Measurements from ENCODE around the gene TRIL. TPM values are rescaled to one million over a fixed set of nuclear protein-coding genes. Genes with fewer than 3 reads are reported as not detected.

Gene TRIL
- total RNA-seq, 1 donor from 2014 or later = 1.4 TPM

DNA sequence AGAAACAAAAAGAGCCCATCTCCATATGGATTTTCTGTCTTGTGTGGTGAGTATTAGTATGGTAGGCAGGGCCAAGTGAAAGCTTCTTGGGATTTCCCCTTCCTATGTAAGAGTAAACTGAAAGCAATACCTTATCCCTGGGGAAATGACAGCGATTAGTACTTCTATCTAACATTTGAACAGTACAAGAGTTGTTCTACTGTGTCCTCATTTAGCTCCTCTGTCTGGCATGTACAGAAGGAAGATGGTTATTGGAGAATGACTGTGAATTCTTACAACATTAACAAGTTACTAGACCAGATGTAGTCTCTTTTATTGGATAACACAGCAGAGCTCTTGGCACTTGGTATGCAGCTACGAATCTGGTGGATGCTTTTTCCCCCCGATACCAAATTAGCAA lies 17.9 kb upstream of the TRIL start:
- Mint-ChIP-seq H3K4me1 (ENCODE audit: low read depth, unreplicated experiment) (peaks cover 5% of the 10 kb centered on the region), H3K4me3 (ENCODE audit: unreplicated experiment) (no peak overlapping the region), H3K27me3 (ENCODE audit: unreplicated experiment) (no peaks in the 10 kb centered on the region), H3K9me3 (ENCODE audit: unreplicated experiment) (peaks cover 9% of the 10 kb centered on the region), H3K27ac (ENCODE audit: unreplicated experiment) (no peak overlapping the region), H3K36me3 (ENCODE audit: unreplicated experiment) (peaks cover 21% of the 10 kb centered on the region)
- TF ChIP-seq, protein P1, sequence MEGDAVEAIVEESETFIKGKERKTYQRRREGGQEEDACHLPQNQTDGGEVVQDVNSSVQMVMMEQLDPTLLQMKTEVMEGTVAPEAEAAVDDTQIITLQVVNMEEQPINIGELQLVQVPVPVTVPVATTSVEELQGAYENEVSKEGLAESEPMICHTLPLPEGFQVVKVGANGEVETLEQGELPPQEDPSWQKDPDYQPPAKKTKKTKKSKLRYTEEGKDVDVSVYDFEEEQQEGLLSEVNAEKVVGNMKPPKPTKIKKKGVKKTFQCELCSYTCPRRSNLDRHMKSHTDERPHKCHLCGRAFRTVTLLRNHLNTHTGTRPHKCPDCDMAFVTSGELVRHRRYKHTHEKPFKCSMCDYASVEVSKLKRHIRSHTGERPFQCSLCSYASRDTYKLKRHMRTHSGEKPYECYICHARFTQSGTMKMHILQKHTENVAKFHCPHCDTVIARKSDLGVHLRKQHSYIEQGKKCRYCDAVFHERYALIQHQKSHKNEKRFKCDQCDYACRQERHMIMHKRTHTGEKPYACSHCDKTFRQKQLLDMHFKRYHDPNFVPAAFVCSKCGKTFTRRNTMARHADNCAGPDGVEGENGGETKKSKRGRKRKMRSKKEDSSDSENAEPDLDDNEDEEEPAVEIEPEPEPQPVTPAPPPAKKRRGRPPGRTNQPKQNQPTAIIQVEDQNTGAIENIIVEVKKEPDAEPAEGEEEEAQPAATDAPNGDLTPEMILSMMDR (IDR thresholded peaks at IDR 0.05; ENCODE audit: partially characterized antibody, unreplicated experiment) = no peak
- no peak for DNase-seq

GRCh38 chr7:28973591-28973990 lies 15.5 kb upstream of the TRIL start:
- Mint-ChIP-seq H3K27me3 (ENCODE audit: unreplicated experiment) (no peaks in the 10 kb centered on the region), H3K27ac (ENCODE audit: unreplicated experiment) (no peak overlapping the region), H3K9me3 (ENCODE audit: unreplicated experiment) (peaks cover 9% of the 10 kb centered on the region), H3K4me1 (ENCODE audit: low read depth, unreplicated experiment) (no peaks in the 10 kb centered on the region), H3K36me3 (ENCODE audit: unreplicated experiment) (peaks cover 27% of the 10 kb centered on the region), H3K4me3 (ENCODE audit: unreplicated experiment) (no peak overlapping the region)
- TF ChIP-seq, protein P1 (IDR thresholded peaks at IDR 0.05; ENCODE audit: partially characterized antibody, unreplicated experiment) = no peak
- DNase-seq = no peak

DNA sequence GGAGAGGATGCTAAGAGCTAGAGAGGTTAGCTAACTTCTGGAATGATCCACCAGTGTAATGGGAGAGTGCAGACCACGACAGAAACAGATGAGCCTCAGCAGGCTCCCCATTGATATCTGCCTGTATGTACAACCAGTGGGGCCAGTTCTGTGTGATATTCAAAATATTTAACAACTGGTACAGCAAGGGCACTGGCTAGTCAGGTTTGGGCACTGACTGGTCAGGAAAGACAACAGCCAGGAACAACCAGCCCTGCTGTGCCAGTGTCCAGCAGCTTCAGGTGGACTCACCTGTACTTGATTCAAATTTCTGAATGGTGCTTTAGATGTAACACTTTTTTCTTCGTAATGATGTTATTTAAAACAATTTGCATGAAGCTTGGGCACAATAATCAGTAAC lies 5.9 kb upstream of the TRIL start:
- TF ChIP-seq, protein P1 (IDR thresholded peaks at IDR 0.05; ENCODE audit: partially characterized antibody, unreplicated experiment) = no peak
- DNase-seq = no peak
- Mint-ChIP-seq H3K9me3 (ENCODE audit: unreplicated experiment) (peaks cover 2% of the 10 kb centered on the region), H3K36me3 (ENCODE audit: unreplicated experiment) (no peaks in the 10 kb centered on the region), H3K4me3 (ENCODE audit: unreplicated experiment) (no peak overlapping the region), H3K4me1 (ENCODE audit: low read depth, unreplicated experiment) (peaks cover 2% of the 10 kb centered on the region), H3K27me3 (ENCODE audit: unreplicated experiment) (peaks cover 5% of the 10 kb centered on the region), H3K27ac (ENCODE audit: unreplicated experiment) (no peak overlapping the region)

GRCh38 chr7:28961972-28962371 lies 3.8 kb upstream of the TRIL start:
- peaks cover 12% of the 10 kb centered on the region for H3K27me3 Mint-ChIP-seq (ENCODE audit: unreplicated experiment)
- H3K36me3 Mint-ChIP-seq (ENCODE audit: unreplicated experiment) = no peaks in the 10 kb centered on the region
- peaks cover 5% of the 10 kb centered on the region for H3K4me1 Mint-ChIP-seq (ENCODE audit: low read depth, unreplicated experiment)
- TF ChIP-seq, protein P1 (IDR thresholded peaks at IDR 0.05; ENCODE audit: partially characterized antibody, unreplicated experiment) = no peak
- peaks cover 6% of the 10 kb centered on the region for H3K9me3 Mint-ChIP-seq (ENCODE audit: unreplicated experiment)
- H3K4me3 Mint-ChIP-seq (ENCODE audit: unreplicated experiment) = no peak overlapping the region
- no peak for DNase-seq
- H3K27ac Mint-ChIP-seq (ENCODE audit: unreplicated experiment) = no peak overlapping the region

GRCh38 chr7:28960071-28960840 lies 2.1 kb upstream of the TRIL start:
- no peak overlapping the region for H3K27ac Mint-ChIP-seq (ENCODE audit: unreplicated experiment)
- no peak for DNase-seq
- peaks cover 14% of the 10 kb centered on the region for H3K27me3 Mint-ChIP-seq (ENCODE audit: unreplicated experiment)

More at GRCh38 chr7:28960071-28960840, 2.1 kb upstream of the TRIL start:
- Mint-ChIP-seq H3K4me3 (ENCODE audit: unreplicated experiment) (no peak overlapping the region), H3K4me1 (ENCODE audit: low read depth, unreplicated experiment) (peaks cover 5% of the 10 kb centered on the region), H3K9me3 (ENCODE audit: unreplicated experiment) (peaks cover 6% of the 10 kb centered on the region), H3K36me3 (ENCODE audit: unreplicated experiment) (no peaks in the 10 kb centered on the region)
- TF ChIP-seq, protein P1 (IDR thresholded peaks at IDR 0.05; ENCODE audit: partially characterized antibody, unreplicated experiment) = no peak

Measured in glutamatergic neuron (in vitro differentiated cells).